Mucosa of descending colon (tissue), 3 donors: ENCODE measurements around the gene SPCS3. TPM values are rescaled to one million over a fixed set of nuclear protein-coding genes. Genes with fewer than 3 reads are reported as not detected.

ENCODE experiments used
- ATAC-seq: fragments of 200-7000 bp; cut with Tn5 transposase; one replicate; pipeline ENCODE4 v1.9.1; 2020; ENCODE audit warnings: mild to moderate bottlenecking, moderate library complexity
- DNase-seq, 3 donors: peaks; one replicate each; pipeline ENCODE4 v3.0.0-alpha.2; 2020
- H3K36me3 ChIP-seq: fragments of 200-600 bp; one replicate; pipeline ENCODE4 v1.8.0; 2021; ENCODE audit warnings: low read depth, mild to moderate bottlenecking
- H3K4me1 ChIP-seq: fragments of 200-600 bp; one replicate; pipeline ENCODE4 v1.8.0; 2021; ENCODE audit warnings: low read depth, mild to moderate bottlenecking
- H3K4me3 ChIP-seq: fragments of 200-600 bp; one replicate; pipeline ENCODE4 v1.8.0; 2021; ENCODE audit warnings: mild to moderate bottlenecking
- H3K9me3 ChIP-seq: fragments of 200-600 bp; one replicate; pipeline ENCODE4 v1.8.0; 2021; ENCODE audit warnings: mild to moderate bottlenecking
- CTCF ChIP-seq: fragments of 200-600 bp; IDR thresholded peaks from one replicate; pipeline ENCODE4 v1.8.0; 2022; ENCODE audit warnings: antibody characterized with exemption, mild to moderate bottlenecking
- intact Hi-C, 2 donors: fragments of 100-400 bp; cut with DNase I in 1 of 2; cut with micrococcal nuclease in 1 of 2; formaldehyde crosslinking; loops; one replicate each; pipeline versions ENCODE4 v1.11.0 to v1.11.1; 2022; cut with DNase I, micrococcal nuclease
- total RNA-seq, 3 donors: library from RNA; stranded (reverse); fragmentation: NEBNext Ultra II Directional in 2 of 3; extraction: Animal tissue kit (Norgen Biotek cat#: 25700) in 2 of 3; gene quantifications; one replicate each; pipeline versions ENCODE4 v1.2.1 to v1.2.4, GENCODE V29; 2021 to 2023
- donor health status: DM: no; HTN: no; CAD: no; lungs with moderate emphysema.
- donor health status: DM: no; HTN: no; CAD: no.
- donor health status: DM: no; HTN: yes; CAD: no.

Gene SPCS3
- total RNA-seq, 3 donors from 2014 or later: 72.6 to 152 (median 102) TPM

GRCh38 chr4:176354884-176355283 lies 35.1 kb downstream of the SPCS3 start:
- Histone ChIP-seq H3K4me1 (no peaks in the 10 kb centered on the region), H3K36me3 (no peaks in the 10 kb centered on the region), H3K9me3 (peaks cover 10% of the 10 kb centered on the region), H3K4me3 (no peak overlapping the region)
- ATAC-seq (no peak), DNase-seq (no peak)
- TF ChIP-seq CTCF: no peak
- intact Hi-C loops: no loop called here

- peaks cover 5% of the 10 kb centered on the region for H3K9me3 ChIP-seq
- ATAC-seq (no peak), DNase-seq (no peak)
- H3K36me3 ChIP-seq: no peaks in the 10 kb centered on the region
- TF ChIP-seq CTCF: no peak
- intact Hi-C loops: no loop called here
- no peaks in the 10 kb centered on the region for H3K4me1 ChIP-seq
- no peak overlapping the region for H3K4me3 ChIP-seq
Observed at GRCh38 chr4:176357359-176358082, 37.8 kb downstream of the SPCS3 start.

- no peak for TF ChIP-seq CTCF
- Histone ChIP-seq H3K4me1 (no peaks in the 10 kb centered on the region), H3K9me3 (peaks cover 5% of the 10 kb centered on the region), H3K36me3 (no peaks in the 10 kb centered on the region), H3K4me3 (no peak overlapping the region)
- intact Hi-C loops: no loop called here
- ATAC-seq (no peak), DNase-seq (no peak)
Observed at GRCh38 chr4:176358083-176358469, 38.3 kb downstream of the SPCS3 start.

- ATAC-seq: no peak
Observed at GRCh38 chr4:176359590-176359989, 39.8 kb downstream of the SPCS3 start.

GRCh38 chr4:176360446-176360845 lies 40.7 kb downstream of the SPCS3 start:
- intact Hi-C loops: no loop called here
- H3K9me3 ChIP-seq: no peaks in the 10 kb centered on the region
- H3K4me1 ChIP-seq: no peaks in the 10 kb centered on the region
- H3K4me3 ChIP-seq: no peak overlapping the region
- DNase-seq: no peak
- TF ChIP-seq CTCF: no peak
- ATAC-seq: no peak
- H3K36me3 ChIP-seq: no peaks in the 10 kb centered on the region

More at GRCh38 chr4:176359590-176359989, 39.8 kb downstream of the SPCS3 start:
- no peak overlapping the region for H3K4me3 ChIP-seq
- DNase-seq: no peak
- no peaks in the 10 kb centered on the region for H3K4me1 ChIP-seq
- H3K36me3 ChIP-seq: no peaks in the 10 kb centered on the region
- no peak for TF ChIP-seq CTCF
- H3K9me3 ChIP-seq: peaks cover under 1% of the 10 kb centered on the region
- intact Hi-C loops: no loop called here
